ENCODE results near the gene EPHB6.

DNA sequence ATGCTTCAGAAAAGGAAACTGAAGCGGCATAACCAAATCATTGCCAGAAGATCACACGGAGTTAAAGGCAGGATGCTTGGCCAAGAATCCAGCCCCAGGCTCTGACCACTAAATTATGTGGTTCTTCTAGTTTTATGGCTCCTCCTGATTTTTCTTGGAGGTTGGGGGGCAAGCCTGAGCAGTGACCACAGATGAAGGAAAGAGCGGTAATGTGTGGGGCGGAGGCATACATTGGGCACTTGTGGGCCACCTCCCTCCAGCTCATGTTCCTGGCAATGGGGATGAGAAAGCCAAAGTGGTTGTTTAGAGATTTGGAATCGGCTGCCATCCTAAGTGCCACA, 27.4 kb downstream of the EPHB6 start:
- TF ChIP-seq CTCF (IDR thresholded peaks at IDR 0.05 in 2 of 3, conservative IDR thresholded peaks at IDR 0.05 in 1 of 3; ENCODE audit: control insufficient read depth in 2 of 3, extremely low read depth in 1 of 3, insufficient read depth in 1 of 3, low read depth in 3 of 3, low read length in 3 of 3): no peak
- no peak for TF ChIP-seq POLR2A (IDR thresholded peaks at IDR 0.05; ENCODE audit: low read depth, low read length)
- no peak for TF ChIP-seq MTA3 (IDR thresholded peaks at IDR 0.05; ENCODE audit: borderline replicate concordance, low read length)
- no peak for TF ChIP-seq CEBPB (IDR thresholded peaks at IDR 0.05; ENCODE audit: borderline replicate concordance in 1 of 2, low read depth in 2 of 2, low read length in 2 of 2)
- no peak for TF ChIP-seq EZH2 (IDR thresholded peaks at IDR 0.05; ENCODE audit: borderline replicate concordance, control insufficient read depth, low read depth, low read length)
